ENCODE measurements around the gene DLK2. TPM values are rescaled to one million over a fixed set of nuclear protein-coding genes. Genes with fewer than 3 reads are reported as not detected.

Gene DLK2
- total and polyA plus RNA-seq, 2 of the 13 experiments (the other 11 are each of a cell fraction or from before 2014, with no cell fraction given), result 1.2 to 3.8 TPM

DNA sequence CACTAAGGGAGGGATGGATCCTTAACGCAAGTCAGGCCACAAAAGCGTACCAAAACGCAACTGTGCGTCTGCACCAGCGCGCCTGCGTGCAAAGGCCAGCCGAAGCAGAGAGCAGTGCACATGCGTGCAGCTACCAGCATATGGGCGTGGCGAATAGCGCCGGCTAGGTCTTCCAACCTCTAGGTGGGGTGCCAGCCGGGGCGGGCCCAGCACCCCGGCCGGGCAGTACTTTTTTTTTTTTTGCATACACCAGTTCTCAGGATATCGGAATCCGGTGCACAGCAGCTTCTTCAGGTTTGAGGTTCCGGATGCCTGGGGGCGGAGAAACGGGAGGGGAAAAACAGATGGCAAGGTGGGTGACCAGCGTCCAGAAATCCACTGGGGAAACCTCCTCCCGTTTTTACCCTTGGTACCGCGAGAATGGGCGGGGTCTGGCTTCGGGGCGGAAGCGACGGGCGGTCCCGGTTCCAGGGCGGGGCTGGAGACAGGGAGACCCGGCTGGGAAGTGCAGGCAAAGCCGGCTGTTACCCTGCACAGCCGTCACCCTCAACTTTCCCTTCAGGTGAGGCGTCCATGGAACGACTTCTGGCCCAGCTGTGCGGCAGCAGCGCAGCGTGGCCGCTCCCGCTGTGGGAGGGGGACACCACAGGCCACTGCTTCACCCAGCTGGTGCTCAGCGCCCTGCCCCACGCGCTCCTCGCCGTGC is 27.8 kb downstream of the DLK2 start, which contains the start of gene ABCC10 (continued):
- peak; percentile 91; the same call in 1 of the 2 replicates for TF ChIP-seq PHF21A (CRISPR knock-in tag; IDR thresholded peaks at IDR 0.05)
- peak; percentile 91; the same call in 1 of the 2 replicates for TF ChIP-seq ZNF776 (CRISPR knock-in tag; IDR thresholded peaks at IDR 0.05)
- 0 out of 2 replicates have a peak, but pooled peaks have one; percentile 80 for TF ChIP-seq ZNF558 (CRISPR knock-in tag; IDR thresholded peaks at IDR 0.05; ENCODE audit: borderline replicate concordance)
- TF ChIP-seq ZNF549 (CRISPR knock-in tag; IDR thresholded peaks at IDR 0.05), result 0 out of 2 replicates have a peak, but pooled peaks have one; percentile 64
- 0 out of 2 replicates have a peak, but pooled peaks have one; percentile 70 for TF ChIP-seq ZNF576 (CRISPR knock-in tag; IDR thresholded peaks at IDR 0.05)
- TF ChIP-seq ZNF619 (CRISPR knock-in tag; IDR thresholded peaks at IDR 0.05), result 0 out of 2 replicates have a peak, but pooled peaks have one; percentile 9
- TF ChIP-seq HOXA9 (CRISPR knock-in tag; IDR thresholded peaks at IDR 0.05; ENCODE audit: borderline replicate concordance), result no peak
- 0 out of 2 replicates have a peak, but pooled peaks have one; percentile 75 for TF ChIP-seq THAP7 (CRISPR knock-in tag; IDR thresholded peaks at IDR 0.05)
- TF ChIP-seq SALL2 (CRISPR knock-in tag; IDR thresholded peaks at IDR 0.05), result peak; percentile 89
- 0 out of 2 replicates have a peak, but pooled peaks have one; percentile 73 for TF ChIP-seq PCBP1 (IDR thresholded peaks at IDR 0.05; ENCODE audit: borderline replicate concordance, low read depth, low read length)
- TF ChIP-seq REXO4 (CRISPR knock-in tag; IDR thresholded peaks at IDR 0.05; ENCODE audit: borderline replicate concordance), result no peak
- TF ChIP-seq, protein P1, sequence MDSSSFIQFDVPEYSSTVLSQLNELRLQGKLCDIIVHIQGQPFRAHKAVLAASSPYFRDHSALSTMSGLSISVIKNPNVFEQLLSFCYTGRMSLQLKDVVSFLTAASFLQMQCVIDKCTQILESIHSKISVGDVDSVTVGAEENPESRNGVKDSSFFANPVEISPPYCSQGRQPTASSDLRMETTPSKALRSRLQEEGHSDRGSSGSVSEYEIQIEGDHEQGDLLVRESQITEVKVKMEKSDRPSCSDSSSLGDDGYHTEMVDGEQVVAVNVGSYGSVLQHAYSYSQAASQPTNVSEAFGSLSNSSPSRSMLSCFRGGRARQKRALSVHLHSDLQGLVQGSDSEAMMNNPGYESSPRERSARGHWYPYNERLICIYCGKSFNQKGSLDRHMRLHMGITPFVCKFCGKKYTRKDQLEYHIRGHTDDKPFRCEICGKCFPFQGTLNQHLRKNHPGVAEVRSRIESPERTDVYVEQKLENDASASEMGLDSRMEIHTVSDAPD (CRISPR knock-in tag; IDR thresholded peaks at IDR 0.05), result no peak
- peak; percentile 65; the same call in 1 of the 2 replicates for TF ChIP-seq ARHGAP35 (CRISPR knock-in tag; IDR thresholded peaks at IDR 0.05; ENCODE audit: borderline replicate concordance)
- peak; percentile 48 for TF ChIP-seq ZNF263 (CRISPR knock-in tag; IDR thresholded peaks at IDR 0.05)
- TF ChIP-seq CC2D1A (CRISPR knock-in tag; IDR thresholded peaks at IDR 0.05), result peak; percentile 77; the same call in 1 of the 2 replicates
- TF ChIP-seq, protein P2, sequence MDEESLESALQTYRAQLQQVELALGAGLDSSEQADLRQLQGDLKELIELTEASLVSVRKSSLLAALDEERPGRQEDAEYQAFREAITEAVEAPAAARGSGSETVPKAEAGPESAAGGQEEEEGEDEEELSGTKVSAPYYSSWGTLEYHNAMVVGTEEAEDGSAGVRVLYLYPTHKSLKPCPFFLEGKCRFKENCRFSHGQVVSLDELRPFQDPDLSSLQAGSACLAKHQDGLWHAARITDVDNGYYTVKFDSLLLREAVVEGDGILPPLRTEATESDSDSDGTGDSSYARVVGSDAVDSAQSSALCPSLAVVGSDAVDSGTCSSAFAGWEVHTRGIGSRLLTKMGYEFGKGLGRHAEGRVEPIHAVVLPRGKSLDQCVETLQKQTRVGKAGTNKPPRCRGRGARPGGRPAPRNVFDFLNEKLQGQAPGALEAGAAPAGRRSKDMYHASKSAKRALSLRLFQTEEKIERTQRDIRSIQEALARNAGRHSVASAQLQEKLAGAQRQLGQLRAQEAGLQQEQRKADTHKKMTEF (CRISPR knock-in tag; IDR thresholded peaks at IDR 0.05), result peak; percentile 89
- peak; percentile 69; the same call in 1 of the 2 replicates for TF ChIP-seq ETV5 (CRISPR knock-in tag; IDR thresholded peaks at IDR 0.05; ENCODE audit: borderline replicate concordance)
- TF ChIP-seq AGO2 (optimal IDR thresholded peaks at IDR 0.05; ENCODE audit: low read depth, low read length), result peak; percentile 79
- 0 out of 2 replicates have a peak, but pooled peaks have one; percentile 47 for TF ChIP-seq ZNF30 (CRISPR knock-in tag; IDR thresholded peaks at IDR 0.05)
- no peak for TF ChIP-seq RARG (CRISPR knock-in tag; IDR thresholded peaks at IDR 0.05; ENCODE audit: low read depth)
